GM19455 (cell line): ENCODE measurements around the gene VGLL3.
"Not testable (repeated sequence)": the region's sequence is repeated elsewhere in the genome, so short reads cannot be mapped to it uniquely, and the experiment has no call there.

Experiments used
- ATAC-seq: cut with Tn5 transposase; IDR thresholded peaks from one replicate; pipeline ENCODE4 v1.9.1; 2021; ENCODE audit not compliant: unreplicated experiment

The VGLL3 gene

DNA sequence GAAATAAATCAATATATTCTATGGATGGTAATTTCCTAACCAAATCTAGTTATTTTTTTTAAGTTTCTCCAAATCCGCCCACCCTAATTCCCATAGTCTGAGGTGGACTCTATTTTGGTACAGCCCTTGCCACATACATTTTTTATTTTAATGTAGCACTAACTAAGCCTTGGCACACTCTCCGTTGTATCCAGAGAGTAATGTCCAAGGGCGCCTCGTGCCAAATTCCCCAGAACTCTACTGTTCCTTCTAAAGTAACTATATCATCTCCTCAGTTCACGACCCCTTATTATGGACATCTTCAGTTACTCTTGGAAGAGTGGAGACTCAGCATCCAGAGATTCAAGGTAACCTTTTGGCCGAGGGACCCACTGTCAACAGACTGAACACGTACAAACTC, 1.3 kb downstream of the VGLL3 start:
- no peak for ATAC-seq

DNA sequence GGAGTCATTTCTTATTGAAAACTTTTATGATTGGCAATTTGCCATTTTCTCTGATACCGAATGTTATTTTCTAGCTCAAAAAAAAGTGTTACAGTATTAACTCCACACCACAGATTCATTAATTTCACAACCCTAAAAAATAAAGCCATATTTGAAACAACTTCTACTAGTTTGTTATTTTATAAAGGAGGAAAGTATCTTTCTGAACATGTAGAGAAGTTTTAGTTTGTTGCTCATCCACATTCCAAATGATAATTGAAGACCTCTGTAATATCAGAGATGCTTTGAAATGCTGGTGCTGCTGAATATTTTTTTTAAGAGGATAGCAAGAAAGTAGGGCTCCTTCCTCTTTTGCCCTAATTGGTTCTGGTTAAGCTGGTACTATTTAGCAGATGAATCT, 1.9 kb downstream of the VGLL3 start:
- no peak for ATAC-seq

DNA sequence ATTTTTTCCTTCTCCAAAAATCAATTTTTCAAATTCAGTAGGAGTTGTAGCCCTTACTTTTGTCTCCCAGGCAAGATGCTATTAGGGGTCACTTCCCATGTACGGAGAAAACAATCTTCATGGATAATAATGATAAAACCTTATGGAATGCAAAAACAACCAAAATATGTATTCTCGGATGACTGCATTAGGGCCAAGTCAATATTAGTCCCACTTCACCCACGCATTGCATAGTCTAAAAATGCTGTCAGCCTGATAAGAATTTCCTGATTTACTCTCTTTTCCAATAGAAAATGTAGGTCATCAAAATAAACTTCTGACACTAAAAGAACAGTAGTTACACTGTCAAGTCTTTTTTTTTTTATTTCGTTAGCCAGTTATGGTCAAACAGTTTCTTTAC, 2.7 kb downstream of the VGLL3 start:
- no peak for ATAC-seq

DNA sequence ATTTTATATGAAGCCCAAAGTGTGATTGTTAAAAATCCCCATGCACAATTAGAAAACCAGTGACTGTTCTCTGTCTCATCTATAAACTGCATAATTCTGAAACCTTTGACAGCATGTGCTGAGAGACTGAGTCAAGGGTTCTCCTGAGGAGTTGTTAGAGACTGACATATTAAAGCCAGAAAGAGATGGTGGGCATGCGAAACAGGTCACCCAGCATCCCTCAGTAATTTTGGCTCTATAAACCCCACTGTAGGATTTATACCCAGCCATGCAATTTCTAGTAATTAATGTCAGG, 3.6 kb downstream of the VGLL3 start:
- no peak for ATAC-seq

DNA sequence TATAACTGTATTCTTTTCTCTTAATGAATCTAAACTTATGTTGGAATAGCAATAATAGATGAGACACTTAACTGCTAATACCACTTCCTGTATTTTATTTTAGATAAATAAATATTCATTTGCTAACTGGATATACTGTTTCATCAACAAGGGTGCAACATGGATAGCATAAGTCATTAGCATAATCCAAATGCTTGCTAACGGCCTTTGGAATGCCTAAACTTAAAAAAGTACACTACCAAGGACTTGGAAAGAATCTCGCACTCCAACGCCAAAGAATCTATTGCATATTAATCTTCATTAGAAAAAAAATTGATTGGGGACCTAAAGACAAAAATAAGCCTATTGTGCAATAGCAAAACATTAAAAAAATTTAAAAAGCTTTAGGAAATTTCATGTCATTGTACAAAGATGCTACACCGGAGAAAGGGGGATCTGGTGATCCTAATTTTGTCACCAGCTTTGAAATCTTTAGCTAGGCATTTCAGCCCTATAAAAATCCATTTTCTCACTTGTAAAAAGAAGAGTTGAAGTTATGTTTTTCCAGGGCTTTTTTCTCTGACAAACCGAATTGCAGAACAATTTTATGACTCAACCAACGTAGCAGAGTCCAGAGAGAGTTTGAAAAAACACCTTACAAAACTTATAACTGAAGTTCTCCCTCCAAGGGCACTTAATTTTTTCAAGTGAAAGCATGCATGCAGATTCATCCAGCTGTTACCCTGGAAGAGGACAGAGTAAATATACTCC, 4.1 kb downstream of the VGLL3 start:
- no peak for ATAC-seq

DNA sequence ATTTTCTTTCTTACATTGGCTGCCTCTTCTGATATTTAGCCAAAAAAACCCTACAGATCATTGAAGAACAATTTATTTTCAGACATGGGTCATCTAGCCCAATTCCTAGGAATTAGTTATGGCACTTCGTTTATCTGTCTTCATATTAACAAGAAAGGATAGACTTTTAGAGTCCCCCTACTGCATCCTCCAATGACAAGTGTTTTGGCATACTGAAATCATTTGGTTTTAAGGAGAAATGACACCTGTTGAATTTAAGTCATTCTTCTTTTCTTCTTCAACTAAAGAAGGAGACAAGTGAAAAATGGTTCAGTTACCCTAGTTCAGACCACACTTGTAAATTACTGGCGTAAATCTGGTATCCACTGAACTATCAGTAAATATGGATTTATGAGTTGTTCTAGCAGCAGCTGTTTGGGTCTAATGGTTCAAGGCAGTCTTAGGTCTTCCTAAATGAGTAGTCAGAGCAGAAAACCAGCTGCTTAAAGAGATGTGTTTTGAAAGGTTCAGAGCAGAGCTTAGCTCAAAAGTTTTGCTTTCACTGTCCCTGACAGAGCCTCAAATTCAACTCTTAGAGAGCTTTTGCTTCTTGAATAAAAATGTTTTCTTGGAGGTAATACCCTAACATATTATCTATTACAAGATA, 5.6 kb downstream of the VGLL3 start:
- ATAC-seq, result no peak

DNA sequence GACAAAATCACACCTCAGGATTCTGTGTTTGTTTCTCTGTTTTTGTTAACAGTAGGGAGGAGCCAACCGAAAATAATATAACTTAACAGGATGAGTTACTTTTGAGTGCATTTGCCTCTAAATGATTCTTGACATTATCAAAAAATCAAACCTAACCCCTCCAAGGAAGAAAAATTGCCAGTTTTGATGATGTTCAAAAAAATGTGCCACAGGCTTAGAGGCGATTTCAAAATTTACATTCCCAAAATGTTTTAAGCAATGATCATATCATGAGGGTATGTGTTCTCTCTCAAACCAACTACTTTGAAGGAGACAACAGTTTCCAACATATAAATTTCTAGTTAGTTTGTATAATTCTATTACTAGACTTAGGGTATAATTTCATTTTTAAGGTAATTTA, 6.7 kb downstream of the VGLL3 start:
- ATAC-seq, result no peak

DNA sequence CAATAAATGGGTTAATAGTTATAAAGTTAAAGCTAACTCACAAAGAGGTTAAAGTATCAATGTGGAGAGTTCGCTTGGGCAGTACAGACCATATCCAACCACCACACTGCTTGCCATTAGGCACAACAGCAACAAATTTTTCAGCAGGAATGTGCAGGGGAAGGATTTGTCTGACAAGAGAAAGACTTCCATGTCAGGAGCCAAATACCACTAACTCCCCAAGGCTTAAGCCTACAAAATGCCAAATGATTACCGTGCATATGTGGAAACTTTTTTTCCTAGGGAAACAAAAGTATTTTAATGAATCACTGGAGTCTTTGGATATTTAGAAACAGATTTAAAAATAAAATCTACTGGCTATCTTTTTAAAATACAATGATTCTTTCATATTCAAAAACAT, 8.1 kb downstream of the VGLL3 start:
- no peak for ATAC-seq

DNA sequence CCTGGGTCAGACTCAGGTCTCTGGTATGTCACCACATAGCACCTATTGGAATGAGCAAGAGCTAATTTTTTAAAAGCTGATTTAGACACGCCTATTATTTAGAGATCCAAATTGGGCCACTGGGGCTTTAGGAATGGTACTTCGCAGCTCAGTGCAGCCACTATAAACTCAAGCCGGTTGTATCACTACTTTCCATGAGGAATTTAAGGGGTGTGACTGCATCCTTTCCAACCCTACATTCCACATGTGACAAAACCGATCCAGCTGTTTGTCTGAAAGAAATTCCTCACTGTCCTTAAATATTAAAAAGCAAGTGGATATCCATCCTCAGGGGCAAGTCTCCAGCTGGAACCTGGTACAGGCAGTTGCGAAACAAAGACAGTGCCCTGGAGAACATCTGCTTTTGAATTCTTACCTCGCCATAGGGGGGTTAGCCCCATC, 12.8 kb downstream of the VGLL3 start:
- no peak for ATAC-seq

DNA sequence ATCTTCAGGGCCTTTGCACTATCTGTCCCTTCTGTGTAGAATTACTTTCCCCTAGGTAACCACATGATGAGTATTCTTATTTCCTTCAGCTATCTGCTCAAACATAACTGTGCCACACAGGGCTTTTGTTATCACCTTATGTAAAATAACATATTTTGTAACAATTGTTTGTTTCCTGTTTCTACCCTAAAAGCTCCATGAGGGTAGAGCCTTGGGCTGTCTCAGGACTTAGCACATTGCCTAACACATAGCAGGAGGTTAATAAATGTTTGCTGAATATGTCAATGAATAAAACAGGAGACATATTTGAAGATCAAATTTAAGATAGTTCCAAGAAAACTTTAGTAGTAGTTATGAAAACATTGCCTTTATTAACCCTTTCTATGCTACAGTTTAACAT, 14.7 kb downstream of the VGLL3 start:
- ATAC-seq, result no peak

DNA sequence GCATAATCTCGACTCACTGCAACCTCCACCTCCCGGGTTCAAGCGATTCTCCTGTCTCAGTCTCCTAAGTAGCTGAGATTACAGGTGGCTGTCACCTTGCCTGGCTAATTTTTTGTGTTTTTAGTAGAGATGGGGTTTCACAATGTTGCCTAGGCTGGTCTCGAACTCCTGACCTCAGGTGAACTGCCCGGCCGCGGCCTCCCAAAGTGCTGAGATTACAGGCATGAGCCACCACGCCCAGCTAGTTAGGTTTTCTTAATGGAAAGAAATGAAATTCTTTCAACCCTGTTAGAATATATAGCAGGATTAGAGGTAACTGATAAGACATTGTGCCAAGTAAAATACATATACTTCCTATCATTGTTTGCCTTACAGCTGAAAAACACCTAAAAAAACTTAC, 16.8 kb downstream of the VGLL3 start:
- ATAC-seq, result not testable (repeated sequence)

DNA sequence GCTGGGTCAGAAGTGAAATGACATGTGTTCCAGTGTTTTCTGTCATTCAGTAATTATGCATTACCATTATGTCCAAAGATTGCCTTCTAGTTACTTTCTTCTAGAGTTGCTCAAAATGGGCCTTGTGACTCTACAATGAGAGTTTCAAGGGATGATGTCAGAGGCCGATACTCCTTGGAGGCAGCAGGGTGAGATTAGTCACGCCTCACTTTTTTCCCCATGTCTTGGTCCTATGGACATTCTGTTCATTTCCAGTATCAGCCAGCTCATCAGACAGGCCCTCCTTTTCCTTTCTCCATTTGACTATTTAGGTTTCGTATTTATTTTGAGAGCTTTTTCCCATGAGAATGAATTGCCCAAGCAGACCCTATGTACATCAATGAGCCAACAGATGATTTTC, 17.5 kb downstream of the VGLL3 start:
- no peak for ATAC-seq

DNA sequence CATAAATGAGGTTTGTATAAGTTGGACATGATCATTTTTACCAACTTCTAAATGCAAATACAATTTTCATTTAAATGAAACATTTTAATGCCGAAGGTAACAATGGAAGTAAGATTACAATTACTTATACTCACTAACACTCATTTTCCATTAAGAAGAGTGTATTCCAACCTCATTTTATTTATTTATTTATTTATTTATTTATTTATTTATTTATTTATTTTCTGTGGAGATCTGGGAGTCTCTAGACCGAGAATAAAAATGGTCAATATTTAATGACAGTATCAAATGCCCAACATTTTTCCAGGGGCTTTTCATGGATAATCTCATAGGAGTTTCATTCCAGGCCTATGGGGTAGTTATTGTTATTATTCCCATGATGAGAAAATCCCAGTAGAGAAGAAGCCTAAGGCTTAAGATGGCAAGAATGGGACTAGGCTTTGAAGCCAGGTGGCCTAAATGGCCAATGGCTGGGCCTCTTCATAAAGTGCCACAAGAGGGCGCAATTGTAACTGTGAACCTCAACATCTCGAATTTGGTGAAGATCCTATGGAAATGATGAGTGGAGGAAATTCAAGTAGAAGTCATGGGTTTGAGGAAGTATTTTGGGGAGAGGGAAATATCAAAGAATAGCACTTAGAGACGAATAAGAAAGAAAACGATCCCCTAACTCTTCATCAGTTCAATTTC, 21.3 kb downstream of the VGLL3 start:
- no peak for ATAC-seq

DNA sequence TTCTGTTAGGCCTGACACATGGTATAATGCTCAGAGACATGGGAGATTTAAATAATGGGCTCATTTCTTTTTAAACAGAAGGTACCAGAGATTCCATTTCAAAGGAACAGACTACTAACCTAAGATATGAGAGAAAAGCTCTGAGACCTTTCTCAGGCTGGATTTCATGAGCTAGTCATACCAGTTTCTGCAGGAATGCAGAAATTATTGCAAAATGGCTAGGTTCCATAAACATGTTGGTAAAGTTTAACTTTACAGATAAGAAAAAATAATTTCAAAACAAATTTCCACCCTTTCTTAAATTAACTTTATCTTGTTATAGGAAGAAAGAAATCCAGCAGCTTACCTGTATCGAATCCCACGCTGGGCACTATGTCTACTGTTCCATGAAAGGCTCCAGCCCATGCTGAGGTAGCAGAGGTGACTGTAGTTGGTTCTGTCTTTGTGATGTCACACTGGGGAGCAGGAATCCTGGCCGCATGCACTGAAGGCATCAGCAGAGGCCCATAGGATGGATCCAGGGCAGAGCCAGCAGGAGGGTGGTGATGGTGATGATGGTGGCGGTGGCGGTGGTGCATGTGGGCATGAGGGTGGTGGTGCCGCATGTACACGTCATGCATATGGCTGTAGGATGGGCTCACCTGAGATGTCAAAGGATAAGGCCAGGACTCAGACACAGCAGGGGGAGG, 22.6 kb downstream of the VGLL3 start:
- no peak for ATAC-seq

DNA sequence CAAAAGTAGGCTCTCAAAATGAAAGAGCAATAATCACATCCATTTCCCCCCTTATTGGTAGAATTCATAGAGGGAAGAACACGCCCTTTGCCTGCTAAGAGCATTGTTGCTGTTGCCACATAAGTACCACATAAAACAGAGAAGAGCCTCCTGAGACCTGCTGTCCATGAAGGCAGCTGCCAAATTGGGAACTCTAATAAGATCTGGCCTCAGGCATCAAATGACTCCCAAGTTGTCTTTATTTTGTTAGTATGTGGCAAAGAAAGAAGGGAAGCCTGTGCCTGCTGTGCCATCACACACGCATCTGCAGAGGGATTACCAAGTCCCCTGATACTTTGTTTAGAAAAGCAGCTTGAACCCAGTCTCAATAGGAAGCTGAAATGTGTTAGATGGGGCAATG, 23.9 kb downstream of the VGLL3 start:
- ATAC-seq, result no peak

DNA sequence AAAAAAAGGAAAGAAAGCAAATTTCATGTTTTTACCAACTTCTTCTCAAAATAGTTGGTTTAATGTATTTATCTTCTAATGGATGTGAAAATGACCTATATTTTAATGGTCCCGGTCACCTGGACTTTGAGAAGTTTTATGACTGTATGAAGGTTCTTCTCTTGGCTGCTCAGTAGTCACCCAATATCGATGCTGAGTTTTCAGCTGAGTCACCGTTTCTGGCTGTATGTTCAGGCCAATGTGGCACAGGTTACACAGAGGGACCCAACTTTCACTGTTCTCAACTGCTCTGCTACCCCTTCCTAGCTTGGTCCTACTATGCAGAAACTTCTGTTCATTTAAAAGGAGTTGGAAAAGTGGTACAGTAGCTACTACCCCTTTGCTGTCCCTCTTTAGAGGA, 25.8 kb downstream of the VGLL3 start:
- no peak for ATAC-seq

DNA sequence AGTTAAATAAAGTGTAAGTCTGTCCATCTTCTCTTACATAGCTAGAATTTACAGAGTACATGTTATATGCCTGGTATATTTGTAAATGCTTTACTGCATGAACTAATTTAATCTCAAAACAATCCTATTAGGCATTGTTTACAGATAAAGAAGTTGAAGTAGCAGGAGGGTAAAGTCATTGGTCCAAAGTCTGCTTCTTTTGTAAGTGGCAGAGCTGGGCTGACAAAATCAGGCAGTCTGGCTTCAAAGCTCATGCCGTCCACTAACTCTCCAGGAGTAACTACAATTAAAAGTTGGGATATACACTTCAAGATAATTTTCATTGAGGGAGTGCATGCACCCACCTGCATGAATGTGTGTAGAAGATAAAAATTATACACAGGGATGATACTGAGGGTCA, 27.3 kb downstream of the VGLL3 start:
- no peak for ATAC-seq

DNA sequence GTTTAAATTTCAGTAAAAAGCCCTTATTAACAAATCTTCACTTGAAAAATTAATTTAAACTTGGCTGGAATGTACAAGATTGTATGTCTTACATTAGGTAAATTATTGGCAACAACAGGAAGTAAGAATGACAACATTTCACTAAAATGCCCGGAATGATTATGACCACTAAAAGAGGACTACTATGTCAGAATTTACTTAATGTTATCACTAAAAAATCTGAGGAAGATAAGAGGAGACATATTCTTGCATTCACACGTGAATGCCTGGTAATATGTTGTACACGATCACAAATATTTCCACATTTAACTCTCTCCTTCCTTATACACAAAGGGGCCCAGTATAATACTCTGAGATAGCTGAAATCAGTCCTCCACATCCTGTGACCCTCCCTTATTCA, 29.7 kb downstream of the VGLL3 start:
- ATAC-seq, result no peak

DNA sequence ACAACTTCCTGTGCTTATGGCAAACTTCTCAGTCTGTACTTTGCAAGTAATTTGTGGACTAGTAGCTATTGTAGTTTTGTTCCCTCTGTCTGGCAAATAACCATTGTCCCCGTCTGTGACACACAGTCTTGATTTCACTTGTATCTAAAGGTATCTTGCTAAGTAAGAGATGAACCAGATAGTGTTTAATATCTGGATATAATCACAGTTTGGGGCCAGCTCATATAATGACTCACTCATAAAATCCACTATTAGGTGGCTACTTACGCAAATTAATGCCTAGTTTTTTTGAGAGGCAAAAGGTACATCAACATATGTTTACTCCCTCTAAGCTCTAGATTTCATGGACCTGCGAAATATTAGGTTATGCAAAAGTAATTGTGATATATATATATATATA, 30.4 kb downstream of the VGLL3 start:
- no peak for ATAC-seq

DNA sequence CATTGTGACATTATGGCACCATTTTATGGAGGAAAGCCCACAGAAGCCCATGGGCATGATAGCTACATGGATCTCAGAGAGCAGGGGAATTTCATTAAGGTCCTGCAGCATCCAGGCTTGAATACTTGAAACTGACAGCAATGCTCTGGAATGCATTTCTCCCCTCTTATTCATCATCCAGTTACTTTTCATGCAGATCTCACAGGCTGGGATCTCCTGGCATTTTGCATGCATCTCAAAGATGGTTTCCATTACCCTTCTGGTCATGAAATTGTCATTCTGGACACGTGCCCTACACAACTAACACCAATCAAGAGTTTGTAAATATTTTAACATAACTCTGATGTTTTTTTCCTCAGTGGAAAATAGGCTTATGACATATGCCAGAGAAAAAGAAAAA, 32.4 kb downstream of the VGLL3 start:
- no peak for ATAC-seq

DNA sequence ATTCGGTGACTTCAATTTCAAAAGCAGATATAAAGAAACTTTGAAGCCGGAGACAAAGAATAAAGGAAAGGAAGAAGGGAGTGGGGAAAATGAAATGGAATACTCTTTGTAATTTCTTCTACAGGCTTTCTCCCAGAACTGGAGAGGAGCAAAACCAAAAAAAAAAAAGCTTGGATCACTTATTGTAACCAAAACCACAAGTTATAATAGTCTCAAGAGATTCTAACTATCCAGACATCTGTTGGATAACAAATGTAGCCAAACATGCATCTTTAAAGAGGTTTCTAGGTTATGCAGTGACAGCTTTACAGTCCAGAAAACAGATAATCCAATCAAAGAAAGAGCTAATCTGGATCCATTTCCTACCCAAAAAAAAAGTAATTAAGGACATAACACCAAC, 36.2 kb downstream of the VGLL3 start:
- no peak for ATAC-seq

DNA sequence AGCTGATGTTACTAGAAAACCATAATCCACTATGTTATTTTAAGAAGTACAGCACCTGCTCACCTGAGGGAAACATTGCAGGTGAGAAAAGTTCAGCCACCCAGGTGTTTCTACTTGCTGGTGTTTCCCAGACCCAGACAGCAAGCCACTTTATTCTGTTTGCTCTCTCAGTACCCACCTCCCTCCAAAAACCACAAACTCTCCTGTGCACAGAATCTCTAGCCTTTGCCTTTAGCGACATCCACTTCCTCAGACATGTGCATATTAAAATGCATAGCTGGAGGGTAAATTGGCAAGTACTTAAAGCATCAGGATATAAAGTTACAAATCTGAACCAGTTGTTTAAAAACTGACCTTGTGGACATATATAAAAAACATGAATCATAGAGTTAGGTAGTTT, 36.7 kb downstream of the VGLL3 start:
- no peak for ATAC-seq
